T-helper 1 cell (primary cell): ENCODE results near the gene USP2.

Experiments
- DNase-seq, 5 donors: peaks; one replicate each; pipeline ENCODE4 v3.0.0-alpha.2; 2012 to 2020

The USP2 gene

GRCh38 chr11:119363081-119363850 is 18.2 kb downstream of the USP2 start:
- DNase-seq: no peak

DNA sequence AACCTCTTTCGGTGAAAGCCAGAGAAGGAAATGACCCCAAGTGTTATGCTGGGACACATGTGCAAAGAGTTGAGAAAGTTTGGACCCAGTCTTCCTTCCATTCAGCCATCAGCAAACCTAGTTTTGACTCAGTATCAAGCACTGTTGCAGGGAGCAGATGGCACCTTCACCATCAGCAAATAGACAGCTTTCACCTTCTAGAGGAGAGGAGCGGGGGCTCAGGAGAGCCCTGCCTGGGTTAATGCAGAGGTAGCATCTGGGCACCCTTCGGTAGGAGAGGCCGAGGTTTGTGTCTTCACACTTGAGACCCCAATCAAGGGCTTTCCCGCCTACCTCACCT is 18.8 kb downstream of the USP2 start:
- DNase-seq: no peak

GRCh38 chr11:119361941-119362725 is 19.4 kb downstream of the USP2 start:
- no peak for DNase-seq

DNA sequence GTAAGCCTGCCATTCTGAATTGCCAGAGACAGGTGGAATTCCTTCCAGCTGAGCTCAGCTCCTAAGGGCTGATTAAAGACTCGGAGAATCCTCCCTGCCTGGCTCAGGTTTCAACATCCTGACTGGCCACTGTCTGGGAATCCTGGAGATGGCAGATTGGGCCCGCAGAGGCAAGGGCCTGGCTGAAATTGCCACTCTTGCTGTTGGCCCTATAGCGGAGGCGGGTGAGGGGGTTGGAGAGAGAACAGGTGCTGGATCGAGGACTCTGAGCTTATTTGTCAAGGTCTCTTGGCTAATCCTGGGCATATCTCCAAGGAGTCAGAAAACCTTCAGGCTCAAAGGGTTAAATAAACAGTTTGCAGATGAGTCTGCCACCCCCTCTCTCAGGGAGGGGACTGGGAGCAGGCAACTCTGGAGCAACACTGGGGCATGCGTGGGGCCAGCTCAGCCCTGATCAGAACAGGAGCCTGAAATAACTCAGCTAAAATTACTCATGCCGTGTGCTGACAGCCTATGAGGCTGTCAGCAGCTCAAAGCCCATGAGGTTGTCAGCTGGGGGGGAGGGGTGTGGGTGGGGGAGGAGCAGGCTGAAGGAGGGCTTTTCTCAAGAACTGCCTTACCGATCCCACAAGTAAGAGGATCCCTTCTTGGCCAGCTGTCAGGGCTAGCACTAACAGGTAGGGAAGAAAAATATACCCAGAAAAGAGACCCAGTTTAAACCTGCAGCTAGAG is 20.3 kb downstream of the USP2 start:
- peak in 1 of 5 donors; percentile 22 for DNase-seq

GRCh38 chr11:119359365-119360214 is 21.9 kb downstream of the USP2 start:
- no peak for DNase-seq

DNA sequence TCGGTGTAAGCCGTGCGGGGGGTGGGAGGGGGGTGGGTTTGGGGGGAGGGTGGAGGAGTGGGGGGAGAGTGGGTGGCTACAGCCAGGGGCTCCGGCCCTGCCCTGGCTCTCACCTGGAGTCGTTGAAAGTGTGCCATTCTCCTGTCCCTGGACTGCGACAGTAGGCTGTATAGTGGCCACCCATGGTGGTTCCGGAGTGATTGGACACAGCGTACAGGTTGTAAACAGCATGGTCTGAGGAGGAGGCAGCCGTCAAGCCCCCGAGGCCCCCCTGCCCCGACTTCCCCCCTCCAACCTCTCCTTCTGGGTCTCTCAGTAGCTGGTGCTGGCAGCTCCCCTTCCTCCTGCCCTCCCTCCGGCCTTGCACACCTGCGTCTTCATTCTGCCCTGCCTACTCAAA is 24.4 kb downstream of the USP2 start:
- no peak for DNase-seq

- DNase-seq: peak; percentile 40 to 69 (median 64)
Measured at GRCh38 chr11:119356349-119357031, 25.0 kb downstream of the USP2 start.

DNA sequence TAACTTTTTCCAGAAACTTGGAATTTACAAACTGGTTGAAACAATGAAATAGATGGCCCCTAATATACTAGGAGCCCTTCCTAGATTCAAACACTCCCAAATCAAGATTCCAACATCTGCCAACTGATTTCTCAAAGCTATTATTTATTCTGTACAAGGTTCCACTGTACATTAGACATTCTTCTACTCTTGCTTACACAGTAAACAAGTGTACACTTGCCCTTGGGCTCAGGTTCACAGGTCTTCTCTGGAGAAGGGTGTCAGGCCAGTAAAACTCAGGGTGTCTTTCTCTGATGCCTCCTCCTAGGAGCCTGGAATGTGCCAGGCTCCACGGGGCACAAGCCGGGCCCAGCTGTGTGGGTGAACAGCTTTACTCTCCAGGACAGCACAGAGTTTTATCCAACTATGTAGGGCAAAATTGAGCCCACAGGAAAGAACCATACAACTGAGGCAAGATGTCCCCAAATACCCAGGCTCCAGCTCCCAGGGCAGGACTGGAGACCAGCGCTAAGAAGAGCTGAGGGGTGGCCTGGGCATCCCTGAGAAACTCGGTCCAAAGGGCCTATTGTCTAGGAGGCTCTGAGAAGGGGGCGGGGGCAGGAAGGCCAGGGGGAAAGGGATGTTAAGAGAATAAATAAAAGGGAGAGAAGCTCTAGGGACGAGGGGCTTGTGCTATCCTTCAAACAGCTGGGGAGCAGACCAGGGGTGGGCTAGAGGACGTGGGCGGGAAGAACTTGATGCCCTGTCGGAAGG is 26.2 kb downstream of the USP2 start:
- DNase-seq: no peak

GRCh38 chr11:119352857-119353260 is 28.6 kb downstream of the USP2 start:
- no peak for DNase-seq

DNA sequence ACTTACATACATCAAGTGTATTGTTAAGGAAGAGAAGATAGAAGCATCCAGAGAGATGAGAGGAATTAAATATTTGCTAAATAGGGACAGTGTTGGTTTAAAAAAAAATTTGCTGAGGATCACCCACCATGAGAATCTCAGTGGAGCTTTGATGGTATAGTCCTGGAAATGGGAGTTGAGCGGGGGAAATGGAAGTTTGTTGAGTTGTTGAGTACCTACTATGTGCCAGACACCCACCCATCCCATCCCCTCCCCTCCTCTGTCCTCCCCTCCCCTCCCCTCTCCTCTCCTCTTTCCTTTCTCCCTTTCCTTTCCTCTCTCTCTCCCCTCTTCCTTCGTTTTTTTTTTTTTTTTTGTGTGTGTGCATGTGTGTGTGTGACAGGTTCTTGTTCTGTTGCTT is 30.3 kb downstream of the USP2 start:
- DNase-seq: no peak

DNA sequence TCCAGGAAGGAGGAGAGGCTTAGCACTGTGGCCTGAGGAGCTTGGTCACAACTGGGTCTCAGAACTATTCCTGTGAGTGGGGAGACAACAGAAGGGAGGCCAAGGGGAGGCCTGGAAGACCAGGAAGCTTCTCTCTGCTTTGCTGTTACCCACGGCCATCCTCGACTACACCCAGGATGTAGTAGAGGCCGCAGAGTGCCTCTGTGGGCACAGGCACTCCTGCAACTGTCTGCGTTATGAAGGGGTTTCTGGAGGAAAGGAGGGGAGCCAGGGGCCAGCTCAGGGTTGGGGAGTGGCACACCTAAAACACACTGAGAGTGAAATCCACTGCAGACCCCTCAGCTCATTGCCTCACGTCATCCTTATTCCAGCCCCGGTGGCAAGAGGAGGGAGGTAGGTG is 31.2 kb downstream of the USP2 start:
- DNase-seq: no peak

GRCh38 chr11:119347940-119348605 is 33.4 kb downstream of the USP2 start:
- no peak for DNase-seq

- no peak for DNase-seq
Measured at GRCh38 chr11:119347242-119347641, 34.2 kb downstream of the USP2 start.

- no peak for DNase-seq
Measured at GRCh38 chr11:119346605-119347004, 34.9 kb downstream of the USP2 start, which contains the start of gene MFRP. Gene MFRP, minus strand, starts transcription at chr11:119346705. Its CDS starts 192 bp downstream, at chr11:119346513.

DNA sequence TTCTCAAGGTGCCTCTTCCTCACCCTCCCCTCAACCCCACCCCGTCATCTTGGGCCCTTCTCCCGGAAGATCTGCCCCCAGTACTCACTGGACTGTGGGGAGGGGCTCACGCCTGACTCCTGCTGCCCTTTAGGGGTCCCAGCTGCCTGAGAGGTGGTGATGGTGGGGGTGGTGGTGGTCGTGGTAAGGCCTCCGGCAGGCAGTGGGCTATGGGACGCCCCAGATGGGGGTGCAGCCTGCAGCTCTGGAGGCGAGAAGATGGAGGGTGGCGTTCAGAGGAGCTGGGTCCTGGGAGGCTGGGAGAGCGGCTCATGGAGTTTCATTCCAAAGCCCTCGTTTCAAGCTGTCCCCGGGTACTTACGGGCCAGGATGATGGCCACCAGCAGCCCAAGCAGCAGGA is 35.8 kb downstream of the USP2 start:
- no peak for DNase-seq

- DNase-seq: no peak
Measured at GRCh38 chr11:119344291-119345010, 37.0 kb downstream of the USP2 start.

DNA sequence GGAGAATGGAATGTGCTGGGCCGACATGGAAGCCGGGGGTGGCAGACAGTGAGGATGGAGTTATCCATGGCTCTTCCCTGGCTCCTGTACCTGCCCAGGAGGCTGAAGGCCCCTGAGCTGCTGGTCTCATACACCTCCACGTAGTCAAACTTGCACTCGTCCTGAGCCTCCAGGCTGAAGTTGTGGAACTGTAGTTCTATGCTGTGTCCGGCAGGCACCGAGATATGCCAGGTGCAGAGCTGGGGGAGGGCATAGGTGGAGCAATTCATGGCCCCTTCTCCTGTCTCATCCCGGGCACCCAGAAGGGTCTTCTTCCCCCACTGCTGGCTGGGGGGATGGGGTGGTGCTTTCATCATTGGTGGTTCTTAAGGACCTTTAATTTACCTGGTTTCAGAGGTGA is 37.8 kb downstream of the USP2 start:
- DNase-seq: no peak

DNA sequence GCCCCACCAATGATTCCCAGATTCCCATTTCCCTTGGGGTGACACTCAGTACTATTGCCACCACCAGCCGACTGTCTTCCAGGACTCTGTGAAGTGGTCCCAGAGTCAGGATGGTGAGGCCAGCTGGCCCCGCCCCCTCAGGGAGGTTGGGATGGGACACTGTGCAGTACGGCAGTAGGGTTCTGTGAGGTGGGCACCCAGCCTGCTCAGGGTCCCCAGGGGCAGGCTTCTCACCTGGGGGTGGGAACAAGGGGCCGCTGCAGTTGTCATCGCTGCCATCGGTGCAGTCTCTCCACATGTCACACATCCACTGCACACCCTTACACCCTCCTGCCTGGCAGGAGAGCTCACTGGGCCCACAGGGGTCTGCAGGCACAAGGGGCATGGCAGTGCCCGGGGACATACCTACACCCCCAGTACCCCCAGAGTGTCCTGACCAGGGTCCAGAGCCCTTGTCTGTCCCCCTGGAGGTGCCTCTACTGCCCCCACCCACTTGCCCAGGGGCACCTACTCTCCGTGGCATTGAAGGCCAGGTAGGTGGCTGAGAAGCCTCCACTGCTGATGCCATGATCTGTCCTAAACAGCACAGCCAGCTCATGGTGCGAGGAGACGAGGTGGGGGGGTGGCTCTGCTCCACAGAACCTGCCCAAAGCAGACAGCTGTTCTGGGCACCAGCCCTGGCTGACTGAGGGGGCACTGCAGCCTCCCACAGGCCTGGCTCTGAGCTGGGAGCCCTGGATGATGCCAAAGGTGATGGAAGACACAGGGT is 38.9 kb downstream of the USP2 start:
- no peak for DNase-seq

DNA sequence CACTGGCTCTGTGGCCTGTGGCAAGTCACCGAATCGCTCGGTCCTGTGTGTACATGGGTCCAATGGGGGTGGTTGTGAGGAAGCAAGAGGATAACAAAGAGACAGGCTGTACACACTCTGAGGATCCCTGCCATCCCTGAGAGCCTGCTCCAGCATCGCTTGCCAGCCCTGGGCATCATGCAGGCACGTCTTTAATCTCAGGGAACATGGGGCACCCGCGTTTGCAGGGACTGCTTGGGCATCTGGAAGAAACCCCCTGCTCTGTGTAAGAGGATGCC is 39.5 kb downstream of the USP2 start:
- DNase-seq: no peak
